ENCODE results near the gene PPP1R13B. TPM values are rescaled to one million over a fixed set of nuclear protein-coding genes. Genes with fewer than 3 reads are reported as not detected.
A peak's percentile ranks its signal among the peaks of the same experiment; 100 is the strongest.

PPP1R13B gene
- total and polyA plus RNA-seq, 2 donors from 2014 or later: 15.1 to 69.4 TPM

- TF ChIP-seq CTCF (IDR thresholded peaks at IDR 0.05; ENCODE audit: borderline replicate concordance, extremely low read depth, insufficient read depth): no peak
- Histone ChIP-seq H3K9me3 (ENCODE audit: control insufficient read depth in 2 of 3, insufficient read depth in 1 of 3, low read length in 3 of 3) (no peaks in the 10 kb centered on the region), H3K27me3 (ENCODE audit: control insufficient read depth, insufficient read depth, low read length) (no peaks in the 10 kb centered on the region), H3K27ac (ENCODE audit: low read depth in 2 of 2, low read length in 2 of 2) (no peak overlapping the region), H3K36me3 (ENCODE audit: control insufficient read depth in 2 of 3, insufficient read depth in 3 of 3, low read length in 3 of 3) (no peaks in the 10 kb centered on the region), H3K4me3 (ENCODE audit: low read length in 3 of 3) (no peak overlapping the region), H3K4me1 (ENCODE audit: control insufficient read depth in 2 of 3, insufficient read depth in 2 of 3, low read depth in 1 of 3, low read length in 3 of 3) (peaks cover 0 to 12% (median 3%) of the 10 kb centered on the region in 3 donors), H3K9ac (ENCODE audit: low read length in 3 of 3) (no peak overlapping the region)
- DNase-seq (peak in 1 of 5 donors; percentile 91), FAIRE-seq (no peak)
- intact Hi-C loops (cut with DNase I): no loop called here
Observed at GRCh38 chr14:103711516-103712431, 135.6 kb downstream of the PPP1R13B start.

GRCh38 chr14:103710771-103711377 lies 136.5 kb downstream of the PPP1R13B start:
- no peak overlapping the region for H3K27ac ChIP-seq (ENCODE audit: low read depth in 2 of 2, low read length in 2 of 2)
- no peak for FAIRE-seq
- H3K9me3 ChIP-seq (ENCODE audit: control insufficient read depth in 2 of 3, insufficient read depth in 1 of 3, low read length in 3 of 3): no peaks in the 10 kb centered on the region
- H3K27me3 ChIP-seq (ENCODE audit: control insufficient read depth, insufficient read depth, low read length): no peaks in the 10 kb centered on the region
- H3K4me3 ChIP-seq (ENCODE audit: low read length in 3 of 3): no peak overlapping the region
- H3K4me1 ChIP-seq (ENCODE audit: control insufficient read depth in 2 of 3, insufficient read depth in 2 of 3, low read depth in 1 of 3, low read length in 3 of 3): peaks cover 0 to 11% (median 0%) of the 10 kb centered on the region in 3 donors
- no peaks in the 10 kb centered on the region for H3K36me3 ChIP-seq (ENCODE audit: control insufficient read depth in 2 of 3, insufficient read depth in 3 of 3, low read length in 3 of 3)
- no peak for TF ChIP-seq CTCF (IDR thresholded peaks at IDR 0.05; ENCODE audit: borderline replicate concordance, extremely low read depth, insufficient read depth)
- no peak for DNase-seq
- no peak overlapping the region for H3K9ac ChIP-seq (ENCODE audit: low read length in 3 of 3)
- intact Hi-C loops (cut with DNase I): no loop called here

- intact Hi-C loops (cut with DNase I): no loop called here
- no peak overlapping the region for H3K4me3 ChIP-seq (ENCODE audit: low read length in 3 of 3)
- no peaks in the 10 kb centered on the region for H3K36me3 ChIP-seq (ENCODE audit: control insufficient read depth in 2 of 3, insufficient read depth in 3 of 3, low read length in 3 of 3)
- no peaks in the 10 kb centered on the region for H3K27me3 ChIP-seq (ENCODE audit: control insufficient read depth, insufficient read depth, low read length)
- H3K27ac ChIP-seq (ENCODE audit: low read depth in 2 of 2, low read length in 2 of 2): no peak overlapping the region
- FAIRE-seq (no peak), DNase-seq (no peak)
- H3K9me3 ChIP-seq (ENCODE audit: control insufficient read depth in 2 of 3, insufficient read depth in 1 of 3, low read length in 3 of 3): no peaks in the 10 kb centered on the region
- no peak overlapping the region for H3K9ac ChIP-seq (ENCODE audit: low read length in 3 of 3)
- no peak for TF ChIP-seq CTCF (IDR thresholded peaks at IDR 0.05; ENCODE audit: borderline replicate concordance, extremely low read depth, insufficient read depth)
- H3K4me1 ChIP-seq (ENCODE audit: control insufficient read depth in 2 of 3, insufficient read depth in 2 of 3, low read depth in 1 of 3, low read length in 3 of 3): peaks cover 0 to 18% (median 0%) of the 10 kb centered on the region in 3 donors
Observed at GRCh38 chr14:103709814-103710213, 137.6 kb downstream of the PPP1R13B start.
